Prostate gland (tissue), 1 donor: Measurements from ENCODE around the gene VOPP1.

Experiments used
- POLR2A ChIP-seq: fragments of 450-650 bp; IDR thresholded peaks from one replicate; pipeline ENCODE4 v1.6.1; 2016; ENCODE audit warnings: antibody characterized with exemption, mild to moderate bottlenecking
- POLR2AphosphoS5 ChIP-seq: sonication (generic); formaldehyde crosslinking; IDR thresholded peaks from one replicate; pipeline ENCODE4 v1.6.1; 2017; ENCODE audit warnings: antibody characterized with exemption

DNA sequence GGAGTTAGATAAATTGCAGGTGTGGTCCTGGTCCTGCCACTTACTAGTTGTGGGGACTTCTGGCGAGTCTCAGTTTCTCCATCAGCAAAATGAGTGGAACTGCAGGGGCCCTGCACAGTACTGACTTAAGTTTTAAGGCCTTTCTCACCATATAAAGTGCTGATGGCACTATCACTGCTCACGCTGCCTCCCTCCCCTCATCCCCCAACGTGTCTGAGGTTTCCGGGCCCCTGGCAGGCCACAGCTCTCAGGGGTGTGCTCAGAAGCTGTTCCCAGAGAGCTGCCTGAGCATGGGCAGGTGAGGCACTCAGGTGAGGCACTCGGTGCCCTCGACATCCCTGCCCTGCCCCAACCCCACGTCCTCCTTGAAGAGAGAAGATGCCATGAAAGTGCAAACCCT, 74.2 kb downstream of the VOPP1 start:
- no peak for TF ChIP-seq POLR2AphosphoS5
- no peak for TF ChIP-seq POLR2A
